ENCODE measurements around the gene CYS1.
"Not testable (repeated sequence)": the region's sequence is repeated elsewhere in the genome, so short reads cannot be mapped to it uniquely, and the experiment has no call there.

Gene CYS1

GRCh38 chr2:10035053-10035422 lies 45.2 kb downstream of the CYS1 start:
- peaks cover 4% of the 10 kb centered on the region for H3K4me1 Mint-ChIP-seq
- no peak overlapping the region for H3K27ac Mint-ChIP-seq
- no peak overlapping the region for H3K4me3 Mint-ChIP-seq
- H3K36me3 Mint-ChIP-seq, result no peaks in the 10 kb centered on the region
- no peaks in the 10 kb centered on the region for H3K9me3 Mint-ChIP-seq
- no peaks in the 10 kb centered on the region for H3K27me3 Mint-ChIP-seq

GRCh38 chr2:10034333-10035052 lies 45.7 kb downstream of the CYS1 start:
- Mint-ChIP-seq H3K4me1 (peaks cover 9% of the 10 kb centered on the region), H3K9me3 (no peaks in the 10 kb centered on the region), H3K36me3 (no peaks in the 10 kb centered on the region), H3K27me3 (no peaks in the 10 kb centered on the region), H3K4me3 (no peak overlapping the region), H3K27ac (no peak overlapping the region)

- no peak overlapping the region for H3K27ac Mint-ChIP-seq
- no peaks in the 10 kb centered on the region for H3K9me3 Mint-ChIP-seq
- no peak overlapping the region for H3K4me3 Mint-ChIP-seq
- H3K4me1 Mint-ChIP-seq, result peaks cover 19% of the 10 kb centered on the region
- H3K27me3 Mint-ChIP-seq, result no peaks in the 10 kb centered on the region
- H3K36me3 Mint-ChIP-seq, result no peaks in the 10 kb centered on the region
These were observed 46.8 kb downstream of the CYS1 start for GRCh38 chr2:10033251-10034006.

GRCh38 chr2:10032746-10033105 lies 47.5 kb downstream of the CYS1 start:
- H3K27ac Mint-ChIP-seq, result no peak overlapping the region
- peaks cover 19% of the 10 kb centered on the region for H3K4me1 Mint-ChIP-seq
- H3K4me3 Mint-ChIP-seq, result no peak overlapping the region
- no peaks in the 10 kb centered on the region for H3K9me3 Mint-ChIP-seq
- H3K36me3 Mint-ChIP-seq, result no peaks in the 10 kb centered on the region
- H3K27me3 Mint-ChIP-seq, result no peaks in the 10 kb centered on the region

- Mint-ChIP-seq H3K4me1 (peaks cover 23% of the 10 kb centered on the region), H3K36me3 (no peaks in the 10 kb centered on the region), H3K27me3 (no peaks in the 10 kb centered on the region), H3K27ac (no peak overlapping the region), H3K4me3 (no peak overlapping the region), H3K9me3 (no peaks in the 10 kb centered on the region)
These were observed 48.1 kb downstream of the CYS1 start for GRCh38 chr2:10031886-10032745.

- peaks cover 23% of the 10 kb centered on the region for H3K4me1 Mint-ChIP-seq
- not testable (repeated sequence) for H3K36me3 Mint-ChIP-seq, H3K27ac Mint-ChIP-seq, H3K4me3 Mint-ChIP-seq, H3K9me3 Mint-ChIP-seq, H3K27me3 Mint-ChIP-seq
These were observed 49.4 kb downstream of the CYS1 start for GRCh38 chr2:10030798-10031197.

GRCh38 chr2:10030311-10030736 lies 49.9 kb downstream of the CYS1 start:
- no peaks in the 10 kb centered on the region for H3K27me3 Mint-ChIP-seq
- H3K4me3 Mint-ChIP-seq, result peak overlapping the region; percentile 60
- no peaks in the 10 kb centered on the region for H3K9me3 Mint-ChIP-seq
- H3K4me1 Mint-ChIP-seq, result peaks cover 23% of the 10 kb centered on the region
- H3K36me3 Mint-ChIP-seq, result no peaks in the 10 kb centered on the region
- no peak overlapping the region for H3K27ac Mint-ChIP-seq

- Mint-ChIP-seq H3K4me3 (peak overlapping the region; percentile 60), H3K36me3 (no peaks in the 10 kb centered on the region), H3K4me1 (peaks cover 23% of the 10 kb centered on the region), H3K27me3 (no peaks in the 10 kb centered on the region), H3K27ac (peak overlapping the region; percentile 17), H3K9me3 (no peaks in the 10 kb centered on the region)
These were observed 50.4 kb downstream of the CYS1 start for GRCh38 chr2:10029875-10030223.

- Mint-ChIP-seq H3K36me3 (no peaks in the 10 kb centered on the region), H3K4me1 (peaks cover 23% of the 10 kb centered on the region), H3K27me3 (no peaks in the 10 kb centered on the region), H3K4me3 (peak overlapping the region; percentile 60), H3K9me3 (no peaks in the 10 kb centered on the region), H3K27ac (no peak overlapping the region)
These were observed 51.0 kb downstream of the CYS1 start for GRCh38 chr2:10028988-10029874.

- H3K27me3 Mint-ChIP-seq, result no peaks in the 10 kb centered on the region
- no peak overlapping the region for H3K4me3 Mint-ChIP-seq
- H3K4me1 Mint-ChIP-seq, result peaks cover 23% of the 10 kb centered on the region
- no peaks in the 10 kb centered on the region for H3K9me3 Mint-ChIP-seq
- H3K27ac Mint-ChIP-seq, result no peak overlapping the region
- no peaks in the 10 kb centered on the region for H3K36me3 Mint-ChIP-seq
These were observed 51.7 kb downstream of the CYS1 start for GRCh38 chr2:10028407-10028987.

GRCh38 chr2:10027660-10028330 lies 52.4 kb downstream of the CYS1 start:
- Mint-ChIP-seq H3K27ac (no peak overlapping the region), H3K4me1 (peaks cover 23% of the 10 kb centered on the region), H3K27me3 (no peaks in the 10 kb centered on the region), H3K4me3 (no peak overlapping the region), H3K36me3 (no peaks in the 10 kb centered on the region), H3K9me3 (no peaks in the 10 kb centered on the region)

GRCh38 chr2:10026940-10027569 lies 53.2 kb downstream of the CYS1 start:
- Mint-ChIP-seq H3K36me3 (no peaks in the 10 kb centered on the region), H3K4me3 (no peak overlapping the region), H3K4me1 (peaks cover 23% of the 10 kb centered on the region), H3K27ac (no peak overlapping the region), H3K27me3 (no peaks in the 10 kb centered on the region), H3K9me3 (no peaks in the 10 kb centered on the region)

GRCh38 chr2:10022966-10023662 lies 57.1 kb downstream of the CYS1 start:
- no peak overlapping the region for H3K27ac Mint-ChIP-seq
- peaks cover 3% of the 10 kb centered on the region for H3K27me3 Mint-ChIP-seq

GRCh38 chr2:10022445-10022844 lies 57.8 kb downstream of the CYS1 start:
- Mint-ChIP-seq H3K9me3 (no peaks in the 10 kb centered on the region), H3K27ac (no peak overlapping the region), H3K27me3 (peaks cover 3% of the 10 kb centered on the region), H3K36me3 (peaks cover 1% of the 10 kb centered on the region), H3K4me1 (peaks cover 2% of the 10 kb centered on the region), H3K4me3 (no peak overlapping the region)

More at GRCh38 chr2:10022966-10023662, 57.1 kb downstream of the CYS1 start:
- Mint-ChIP-seq H3K4me1 (peaks cover 4% of the 10 kb centered on the region), H3K4me3 (no peak overlapping the region), H3K9me3 (no peaks in the 10 kb centered on the region), H3K36me3 (no peaks in the 10 kb centered on the region)

Data from activated naive CD4-positive, alpha-beta T cell treated with anti-CD3 and anti-CD28 coated beads, Interleukin-2, amount 50 U/mL, for 24 hours (primary cell).